NCI-H2196 (cell line): ENCODE measurements around the gene GMPR2.
"Not testable (repeated sequence)": the region's sequence is repeated elsewhere in the genome, so short reads cannot be mapped to it uniquely, and the experiment has no call there.

Experiments
- DNase-seq: peaks from one replicate; lab custom pipeline; 2025; ENCODE audit not compliant: unreplicated experiment; lab: John Stamatoyannopoulos, UW

The GMPR2 gene

GRCh38 chr14:24198814-24199524 lies 33.8 kb upstream of the GMPR2 start:
- DNase-seq = no peak

GRCh38 chr14:24202538-24202937 lies 30.2 kb upstream of the GMPR2 start:
- DNase-seq = not testable (repeated sequence)

GRCh38 chr14:24203249-24203886 lies 29.4 kb upstream of the GMPR2 start:
- not testable (repeated sequence) for DNase-seq

- no peak for DNase-seq
These were observed 28.3 kb upstream of the GMPR2 start for GRCh38 chr14:24204163-24205146.

GRCh38 chr14:24206260-24207103 lies 26.2 kb upstream of the GMPR2 start:
- DNase-seq = no peak

- DNase-seq = no peak
These were observed 25.6 kb upstream of the GMPR2 start for GRCh38 chr14:24207104-24207551.

- DNase-seq = no peak
These were observed 25.1 kb upstream of the GMPR2 start for GRCh38 chr14:24207625-24208024.

- DNase-seq = no peak
These were observed 21.4 kb upstream of the GMPR2 start for GRCh38 chr14:24211311-24211710.

- peak; percentile 96 for DNase-seq
These were observed 19.5 kb upstream of the GMPR2 start, which contains the start of gene CHMP4A for GRCh38 chr14:24212924-24213865. TSS of gene CHMP4A (minus strand) at chr14:24213488. CDS start at chr14:24213439, 49 bp downstream.

- DNase-seq = no peak
These were observed 18.7 kb upstream of the GMPR2 start for GRCh38 chr14:24213866-24214662.

GRCh38 chr14:24215495-24216344 lies 17.0 kb upstream of the GMPR2 start, which contains the start of gene MDP1:
TSS of gene MDP1 (minus strand) at chr14:24216066. CDS start at chr14:24215955, 111 bp downstream.
- peak; percentile 90 for DNase-seq

GRCh38 chr14:24216345-24216699 lies 16.4 kb upstream of the GMPR2 start:
- DNase-seq = no peak

- not testable (repeated sequence) for DNase-seq
These were observed 15.9 kb upstream of the GMPR2 start for GRCh38 chr14:24216876-24217275.

- no peak for DNase-seq
These were observed 13.6 kb upstream of the GMPR2 start for GRCh38 chr14:24219080-24219479.

GRCh38 chr14:24219521-24219920 lies 13.2 kb upstream of the GMPR2 start:
- DNase-seq = no peak

- DNase-seq = not testable (repeated sequence)
These were observed 9.7 kb upstream of the GMPR2 start for GRCh38 chr14:24222987-24223386.

GRCh38 chr14:24224618-24225071 lies 8.1 kb upstream of the GMPR2 start:
- no peak for DNase-seq
